ENCODE data around the gene TANC1.
A peak's percentile ranks its signal among the peaks of the same experiment; 100 is the strongest.
"Not testable (repeated sequence)": the region's sequence is repeated elsewhere in the genome, so short reads cannot be mapped to it uniquely, and the experiment has no call there.

The TANC1 gene

DNA sequence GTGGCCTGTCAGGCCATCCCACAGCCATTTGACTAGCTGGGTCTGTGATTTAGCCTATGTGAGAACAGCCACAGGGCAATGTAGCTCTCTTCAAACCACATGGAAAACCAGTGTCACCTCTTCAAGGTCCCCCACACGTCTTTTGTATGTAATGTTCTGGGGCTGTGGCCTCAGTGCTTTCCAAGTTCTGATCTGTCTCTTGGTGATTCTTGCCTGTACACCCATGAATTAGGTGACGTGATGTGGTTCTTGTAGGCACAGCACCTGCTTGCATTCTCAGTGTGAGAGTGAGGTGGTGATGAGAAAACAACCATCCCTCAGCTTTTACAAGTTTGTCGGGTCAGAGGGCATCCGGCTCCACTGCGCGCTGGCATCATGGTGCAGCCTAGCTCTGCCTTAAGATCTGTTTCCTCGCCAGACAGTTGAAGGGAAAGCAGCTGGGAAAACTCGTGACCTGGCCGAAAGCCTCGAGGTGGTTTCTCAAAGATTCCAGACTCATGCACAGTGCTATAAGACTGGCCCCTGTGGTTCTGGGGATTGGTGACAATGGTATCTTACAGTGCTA lies 125.8 kb downstream of the TANC1 start:
- DNase-seq: no peak

DNA sequence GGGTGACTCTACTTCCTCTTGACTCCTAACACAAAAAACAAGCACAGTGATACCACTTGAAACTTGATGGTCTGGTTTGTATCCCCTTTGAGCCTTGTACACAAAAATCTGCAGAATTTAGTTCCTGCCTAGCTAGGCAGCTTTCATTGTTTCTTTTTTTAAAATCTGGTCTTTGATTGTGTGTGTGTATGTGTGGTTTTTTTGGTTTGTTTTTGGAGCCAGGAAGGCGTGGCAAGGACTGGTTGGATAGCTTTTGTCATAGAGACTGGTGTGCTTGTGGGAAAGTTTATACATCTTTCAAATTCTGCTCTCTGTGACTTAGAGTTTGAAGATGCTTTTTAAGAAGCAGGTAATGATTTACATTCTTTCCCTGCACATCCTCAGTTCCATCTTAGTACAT lies 127.4 kb downstream of the TANC1 start:
- no peak for DNase-seq

DNA sequence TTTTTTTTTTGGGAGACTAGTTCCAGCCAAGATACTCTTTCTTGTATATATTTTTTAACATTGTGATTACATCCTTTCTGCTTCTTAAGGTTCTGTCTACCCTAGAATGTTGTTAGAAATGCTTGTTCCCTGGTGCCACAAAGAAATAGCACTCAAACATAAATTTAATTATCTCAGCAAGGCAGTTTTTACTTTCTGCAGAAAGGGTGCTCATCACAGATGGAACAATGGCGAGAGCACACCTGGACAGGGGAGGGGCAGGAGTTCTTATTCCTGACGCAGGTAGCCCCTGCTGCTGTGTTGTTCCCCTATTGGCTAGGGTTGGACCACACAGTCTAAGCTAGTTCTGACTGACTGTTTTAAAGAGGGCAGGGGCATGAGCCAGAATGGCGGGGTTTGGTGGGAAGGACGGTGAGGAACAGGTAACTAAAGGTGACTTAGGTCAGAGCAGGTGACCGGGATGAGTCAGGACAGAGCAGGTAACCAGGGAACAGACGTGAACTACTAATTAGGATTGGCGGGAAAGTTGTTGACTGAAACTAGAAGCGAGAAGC lies 127.9 kb downstream of the TANC1 start:
- not testable (repeated sequence) for DNase-seq

- DNase-seq: no peak
Measured at GRCh38 chr2:159096901-159097300, 128.5 kb downstream of the TANC1 start.

DNA sequence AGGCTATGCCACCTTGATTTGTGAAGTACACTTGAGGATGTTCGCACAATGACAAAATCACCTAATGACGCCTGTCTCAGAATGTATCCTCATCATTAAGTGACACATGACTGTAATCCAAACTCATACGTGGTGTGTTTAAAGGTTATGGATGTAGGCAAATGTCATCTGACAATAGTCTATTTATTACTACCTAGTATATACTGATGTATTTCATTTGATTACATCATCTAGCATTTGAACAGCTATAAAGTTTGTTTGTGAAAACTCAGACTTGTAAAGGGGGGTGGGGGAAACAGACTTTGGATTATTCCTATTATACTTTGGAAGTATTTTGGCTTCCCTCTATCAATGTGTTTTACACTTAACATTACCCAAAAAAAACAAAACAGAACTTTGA lies 129.9 kb downstream of the TANC1 start:
- no peak for DNase-seq

GRCh38 chr2:159098921-159099411 lies 130.5 kb downstream of the TANC1 start:
- no peak for DNase-seq

DNA sequence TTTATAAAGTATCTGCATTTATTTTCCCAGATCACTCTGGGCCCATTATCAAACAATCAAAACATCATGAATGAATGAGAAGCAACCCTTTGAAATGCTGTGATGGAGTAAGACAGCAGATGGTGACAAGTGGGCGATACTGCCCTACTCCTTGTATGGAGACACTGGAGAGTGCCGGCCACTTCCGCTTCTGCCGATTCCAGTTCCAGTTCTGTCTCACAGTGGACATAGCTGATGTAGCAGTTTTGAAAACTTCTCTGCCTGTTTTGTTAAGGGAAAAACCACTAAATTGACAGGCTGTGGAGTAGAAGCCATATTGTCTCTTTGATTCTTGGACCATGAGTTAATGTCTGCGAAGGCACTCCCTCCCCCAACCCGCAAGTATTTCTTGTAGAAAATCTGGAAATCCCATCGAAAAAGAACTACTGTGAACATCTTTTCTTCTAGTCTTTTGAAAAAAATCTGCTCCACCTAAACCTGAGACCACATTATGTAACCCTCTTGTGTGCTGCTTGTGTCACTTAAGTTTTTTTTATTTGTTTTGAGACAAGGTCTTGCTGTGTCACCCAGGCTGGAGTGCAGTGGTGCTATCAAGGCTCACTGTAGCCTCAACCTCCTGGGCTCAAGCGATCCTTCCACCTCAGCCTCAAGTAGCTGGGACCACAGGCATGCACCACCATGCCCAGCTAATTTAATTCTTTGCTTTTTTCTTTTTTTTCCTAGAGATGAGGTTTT lies 133.5 kb downstream of the TANC1 start:
- DNase-seq: no peak

- DNase-seq: no peak
Measured at GRCh38 chr2:159103411-159103810, 135.0 kb downstream of the TANC1 start.

DNA sequence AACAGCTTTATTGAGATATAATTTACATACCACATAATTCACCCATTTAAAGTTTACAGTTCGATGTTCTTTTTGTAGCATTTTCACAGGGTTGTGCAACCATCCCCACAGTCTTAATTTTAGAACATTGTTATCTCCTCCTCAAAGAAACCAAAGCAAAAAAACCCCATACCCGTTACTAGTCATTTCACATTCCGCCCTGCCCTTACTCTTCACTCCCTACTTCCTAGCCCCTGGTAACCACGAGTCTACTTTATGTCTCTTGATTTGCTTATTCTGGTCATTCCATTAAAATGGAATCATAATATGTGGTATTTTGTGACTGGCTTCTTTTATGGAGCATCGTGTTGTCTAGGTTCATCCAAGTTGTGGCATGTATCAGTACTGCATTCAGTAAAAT lies 137.7 kb downstream of the TANC1 start:
- DNase-seq: no peak

DNA sequence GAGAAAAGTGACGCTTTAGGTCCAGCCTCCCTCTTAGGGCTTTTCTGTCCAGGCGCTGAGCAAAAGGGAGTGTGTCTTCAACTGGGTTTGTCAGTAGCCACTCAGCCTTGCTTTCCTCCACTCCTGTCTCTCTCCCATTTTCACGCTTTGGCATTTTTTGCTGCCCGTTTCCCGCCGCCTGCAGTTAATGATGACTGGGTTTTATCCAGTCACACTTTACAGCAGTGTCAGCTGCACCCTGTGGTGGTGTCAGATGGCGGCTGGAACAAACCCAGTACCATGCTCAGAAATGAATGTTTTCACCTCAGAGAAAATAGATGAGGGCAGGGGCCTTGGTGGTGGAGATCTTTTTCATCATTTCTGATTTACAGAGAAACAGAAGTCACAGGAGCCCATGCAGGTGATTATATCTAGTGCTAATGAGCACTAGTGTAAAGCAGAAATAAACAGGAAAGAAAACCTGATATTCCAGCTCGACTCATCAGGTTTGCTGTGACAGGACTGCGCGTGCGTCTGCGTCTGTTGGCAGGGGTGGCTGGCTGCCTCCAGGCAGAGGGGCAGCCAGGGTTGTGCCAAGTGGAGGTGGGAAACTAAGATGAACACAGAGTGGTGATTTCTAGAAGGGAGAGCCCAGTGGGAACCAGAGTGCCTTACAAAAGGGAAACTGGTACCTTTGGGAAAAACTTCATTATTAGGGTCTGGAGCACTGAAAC lies 139.9 kb downstream of the TANC1 start:
- no peak for DNase-seq

- no peak for DNase-seq
Measured at GRCh38 chr2:159109517-159109916, 141.1 kb downstream of the TANC1 start.

GRCh38 chr2:159110784-159111183 lies 142.3 kb downstream of the TANC1 start:
- DNase-seq: no peak

DNA sequence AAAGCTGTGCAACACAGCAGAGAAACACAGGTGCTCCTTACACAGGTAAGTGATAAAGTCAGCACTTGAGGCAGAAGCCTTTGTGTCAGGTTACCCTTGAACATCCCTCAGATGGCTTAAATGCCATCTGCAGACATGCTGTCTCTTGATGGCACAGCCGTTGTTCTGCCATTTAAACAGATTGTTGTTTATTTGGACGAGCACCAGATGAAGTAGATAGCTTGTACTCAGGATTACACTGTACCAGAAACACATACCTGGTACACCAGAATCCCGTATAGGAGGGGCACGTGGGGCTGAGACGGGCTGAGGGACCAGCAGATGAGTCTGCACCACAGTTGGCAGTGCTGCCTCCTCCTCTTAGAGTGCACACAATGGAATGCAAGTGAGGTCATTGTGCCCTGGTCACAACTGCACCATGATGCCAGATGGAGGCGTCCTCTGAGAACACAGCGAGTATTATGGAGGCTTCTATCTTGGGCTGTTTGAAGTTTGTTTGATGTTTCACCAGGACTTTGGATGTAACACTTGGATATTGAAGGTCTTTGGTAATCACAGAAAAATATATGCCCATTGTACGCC lies 143.0 kb downstream of the TANC1 start:
- peak; percentile 31 for DNase-seq

DNA sequence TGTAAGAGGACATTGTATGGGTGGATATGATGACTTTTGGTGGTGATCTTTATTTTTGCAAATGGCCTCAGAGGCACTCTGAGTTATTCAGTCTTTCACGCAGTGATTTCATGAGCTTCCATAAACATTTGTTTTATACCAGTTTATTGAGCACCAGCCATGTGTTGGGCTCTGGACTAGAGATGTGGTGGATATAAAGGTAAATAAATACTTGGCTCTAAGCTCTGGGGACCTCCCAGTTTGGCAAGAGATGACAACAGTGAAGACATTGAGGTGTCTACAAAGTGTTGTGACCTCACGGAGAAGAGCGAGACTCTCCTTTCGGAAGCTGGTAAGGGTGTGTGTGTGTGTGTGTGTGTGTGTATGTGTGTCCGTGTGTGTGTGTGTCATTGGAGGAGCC lies 146.4 kb downstream of the TANC1 start:
- DNase-seq: no peak

GRCh38 chr2:159116922-159117321 lies 148.5 kb downstream of the TANC1 start:
- DNase-seq: no peak

DNA sequence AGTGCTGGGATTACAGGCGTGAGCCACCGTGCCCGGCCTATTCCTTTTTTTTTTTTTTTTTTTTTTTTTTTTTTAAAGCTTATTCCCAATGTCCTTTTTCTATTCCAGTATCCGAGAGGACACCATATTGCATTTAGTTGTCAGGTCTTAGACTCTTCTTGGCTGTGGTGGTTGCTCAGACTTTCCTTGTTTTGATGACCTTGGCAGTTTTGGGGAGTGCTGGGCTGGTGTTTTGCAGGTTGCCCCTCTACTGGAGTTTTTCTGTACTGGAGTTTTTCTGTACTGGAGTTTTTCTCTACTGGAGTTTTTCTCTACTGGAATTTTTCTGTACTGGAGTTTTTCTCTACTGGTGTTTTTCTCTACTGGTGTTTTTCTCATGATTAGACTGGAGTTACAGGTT lies 149.2 kb downstream of the TANC1 start:
- no peak for DNase-seq

DNA sequence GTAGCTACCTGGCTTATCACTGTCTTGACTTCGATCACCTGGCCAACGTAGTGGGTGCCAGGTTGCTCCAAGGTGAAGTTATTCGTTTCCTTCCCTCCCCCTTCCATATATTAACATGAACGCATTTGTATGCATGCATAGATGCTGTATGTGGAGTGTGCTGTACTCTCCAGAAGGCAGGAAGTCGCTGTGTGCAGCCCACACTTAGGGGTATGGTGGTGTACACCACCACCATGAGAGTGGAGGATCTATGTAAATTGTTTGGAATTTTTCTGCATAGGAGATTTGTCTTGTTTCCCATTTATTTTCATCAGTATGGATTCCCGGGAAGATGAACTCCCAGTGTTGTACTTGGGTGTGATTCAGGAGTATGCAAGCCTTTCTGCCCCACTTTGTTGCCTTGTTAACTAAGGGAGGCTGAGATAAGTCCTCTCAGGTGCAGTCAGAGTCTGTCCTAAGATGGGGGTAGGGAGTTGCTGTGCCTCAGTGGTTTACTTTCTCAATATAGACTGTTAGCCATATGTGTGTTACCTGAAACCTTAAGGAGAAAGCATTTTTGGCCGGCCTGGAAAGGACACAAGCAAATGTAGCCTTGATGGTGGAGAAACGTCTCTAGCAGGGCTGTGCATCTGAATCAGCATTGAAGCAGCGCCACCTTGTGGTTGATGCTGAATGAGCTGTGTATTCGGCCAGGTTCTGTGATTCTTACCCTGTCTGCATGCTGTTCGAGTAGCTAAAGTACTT lies 149.8 kb downstream of the TANC1 start:
- peak; percentile 8 for DNase-seq

- no peak for DNase-seq
Measured at GRCh38 chr2:159118859-159119500, 150.5 kb downstream of the TANC1 start.

GRCh38 chr2:159119652-159120257 lies 151.3 kb downstream of the TANC1 start:
- DNase-seq: no peak

DNA sequence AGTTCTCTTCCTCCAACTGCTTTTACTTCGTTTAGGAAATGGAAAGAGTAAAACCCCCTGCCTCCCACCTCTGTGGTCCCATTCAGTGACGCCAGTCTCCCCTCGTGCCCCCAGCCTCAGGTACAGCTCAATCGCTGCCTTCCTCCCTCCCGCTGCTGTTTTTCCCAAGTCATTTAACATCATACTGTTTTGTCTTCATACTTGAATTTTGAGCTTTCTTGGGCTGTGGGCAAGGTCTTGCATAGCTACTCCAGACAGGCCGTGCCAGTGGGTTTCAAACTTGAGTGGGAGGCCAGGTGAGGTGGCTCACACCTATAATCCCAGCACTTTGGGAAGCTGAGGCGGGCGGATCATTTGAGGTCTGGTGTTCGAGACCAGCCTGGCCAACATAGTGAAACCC lies 155.3 kb downstream of the TANC1 start:
- DNase-seq: no peak

DNA sequence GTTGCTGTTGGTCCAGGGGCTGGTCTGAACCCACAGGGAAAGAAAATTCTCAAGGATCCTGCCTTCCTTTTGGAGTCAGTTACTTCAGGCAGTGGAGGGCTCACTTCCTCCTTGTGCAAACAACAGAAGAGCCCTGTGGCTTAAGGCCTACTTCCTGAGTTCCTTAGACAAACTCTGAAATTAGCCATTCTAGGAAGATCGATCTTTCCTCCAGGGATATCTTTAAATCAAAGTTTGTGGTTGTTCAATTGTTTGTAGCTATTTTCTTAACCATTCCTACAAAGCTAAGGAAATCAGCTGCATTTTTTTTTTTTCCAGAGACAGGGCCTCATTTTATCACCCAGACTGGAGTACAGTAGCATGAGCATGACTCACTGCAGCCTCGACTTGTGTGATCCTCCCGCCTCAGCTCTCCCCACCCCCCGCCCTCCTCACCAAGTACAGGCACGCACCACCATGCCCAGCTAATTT lies 156.0 kb downstream of the TANC1 start:
- DNase-seq: no peak
